PFSK-1 (cell line): ENCODE data around the gene ABCA1.

Experiments
- FOXP2 ChIP-seq: optimal IDR thresholded peaks from 2 replicates; pipeline ENCODE3; 2011; ENCODE audit warnings: borderline replicate concordance, control low read depth, inconsistent platforms; ENCODE audit not compliant: insufficient read depth; ENCODE audit errors: extremely low read length, extremely low read depth
- POLR2AphosphoS5 ChIP-seq: IDR thresholded peaks from 2 replicates; pipeline ENCODE4 v1.6.1; 2012; ENCODE audit warnings: low read depth, mild to moderate bottlenecking, control low read depth, low read length, moderate library complexity
- REST ChIP-seq, 2 experiments: IDR thresholded peaks; 2 replicates each; pipeline versions ENCODE4 v1.6.1 to v1.8.0; 2011 to 2012; ENCODE audit warnings: low read depth in 2 of 2, low read length in 2 of 2, control low read depth in 1 of 2, inconsistent platforms in 1 of 2, mild to moderate bottlenecking in 1 of 2, moderate library complexity in 1 of 2; ENCODE audit not compliant: insufficient read depth in 1 of 2
- SIN3A ChIP-seq: IDR thresholded peaks from 2 replicates; pipeline ENCODE4 v1.6.1; 2012; ENCODE audit warnings: mild to moderate bottlenecking, low read length, moderate library complexity, borderline replicate concordance; ENCODE audit not compliant: insufficient read depth
- TAF1 ChIP-seq: IDR thresholded peaks from 2 replicates; pipeline ENCODE4 v1.6.1; 2012; ENCODE audit warnings: low read length, control low read depth, borderline replicate concordance; ENCODE audit not compliant: insufficient read depth

The ABCA1 gene

GRCh38 chr9:104885818-104886709 is 41.9 kb downstream of the ABCA1 start:
- no peak for TF ChIP-seq TAF1
- no peak for TF ChIP-seq POLR2AphosphoS5
- no peak for TF ChIP-seq FOXP2
- no peak for TF ChIP-seq REST (IDR thresholded peaks at IDR 0.05; ENCODE audit: insufficient read depth in 1 of 2, low read depth in 2 of 2, low read length in 2 of 2)
- no peak for TF ChIP-seq SIN3A

- TF ChIP-seq REST (IDR thresholded peaks at IDR 0.05; ENCODE audit: insufficient read depth in 1 of 2, low read depth in 2 of 2, low read length in 2 of 2) (no peak), POLR2AphosphoS5 (no peak), SIN3A (no peak), FOXP2 (no peak), TAF1 (no peak)
These were observed 44.8 kb downstream of the ABCA1 start for GRCh38 chr9:104883169-104883568.

GRCh38 chr9:104882566-104882965 is 45.4 kb downstream of the ABCA1 start:
- TF ChIP-seq POLR2AphosphoS5, result no peak
- TF ChIP-seq SIN3A, result no peak
- no peak for TF ChIP-seq FOXP2
- TF ChIP-seq REST (IDR thresholded peaks at IDR 0.05; ENCODE audit: insufficient read depth in 1 of 2, low read depth in 2 of 2, low read length in 2 of 2), result no peak
- no peak for TF ChIP-seq TAF1

GRCh38 chr9:104882086-104882485 is 45.9 kb downstream of the ABCA1 start:
- no peak for TF ChIP-seq REST (IDR thresholded peaks at IDR 0.05; ENCODE audit: insufficient read depth in 1 of 2, low read depth in 2 of 2, low read length in 2 of 2)
- no peak for TF ChIP-seq FOXP2
- TF ChIP-seq POLR2AphosphoS5, result no peak
- TF ChIP-seq TAF1, result no peak
- TF ChIP-seq SIN3A, result no peak

- TF ChIP-seq POLR2AphosphoS5 (no peak), FOXP2 (no peak), TAF1 (no peak), SIN3A (no peak), REST (IDR thresholded peaks at IDR 0.05; ENCODE audit: insufficient read depth in 1 of 2, low read depth in 2 of 2, low read length in 2 of 2) (no peak)
These were observed 48.2 kb downstream of the ABCA1 start for GRCh38 chr9:104879555-104880309.
